Caco-2 (cell line): ENCODE data around the gene ZNF316. TPM values are rescaled to one million over a fixed set of nuclear protein-coding genes. Genes with fewer than 3 reads are reported as not detected.
A peak's percentile ranks its signal among the peaks of the same experiment; 100 is the strongest.

Source experiments
- BruUV-seq: library from RNA; stranded (reverse); fragments of 400-500 nt; replicated peaks from 2 replicates; lab custom pipeline; 2021; lab: Mats Ljungman, UMichigan
- CTCF ChIA-PET: fragments of 300-600 bp; sonication (Branson Sonifier 250); formaldehyde crosslinking; loops from one replicate; lab custom pipeline; 2022; ENCODE audit warnings: antibody characterized with exemption; lab: Charles Lee
- POLR2A ChIA-PET: fragments of 300-600 bp; sonication (Branson Sonifier 250); formaldehyde crosslinking; loops from one replicate; lab custom pipeline; 2022; ENCODE audit warnings: antibody characterized with exemption; lab: Charles Lee
- DNase-seq, 2 experiments: peaks; one replicate each; pipeline versions ENCODE4 v3.0.0 to v3.0.0-alpha.2; 2020 to 2022
- H3K27me3 ChIP-seq: replicated peaks from 2 replicates; pipeline ENCODE4 v1.6.0; 2011; ENCODE audit warnings: low read length; ENCODE audit not compliant: control insufficient read depth, insufficient read depth
- H3K36me3 ChIP-seq: 2 replicates; pipeline ENCODE4 v1.5.1; 2011; ENCODE audit warnings: low read length; ENCODE audit not compliant: control insufficient read depth, insufficient read depth
- H3K4me1 ChIP-seq: fragments of 250-450 bp; sonication (Bioruptor Pico); 2 replicates; pipeline ENCODE4 v1.5.1; 2020; ENCODE audit warnings: mild to moderate bottlenecking
- H3K4me3 ChIP-seq: 2 replicates; pipeline ENCODE4 v1.5.1; 2011; ENCODE audit warnings: low read depth, mild to moderate bottlenecking, control low read depth, low read length
- H3K9me3 ChIP-seq: fragments of 250-450 bp; sonication (Bioruptor Pico); 2 replicates; pipeline ENCODE4 v1.5.1; 2020; ENCODE audit warnings: mild to moderate bottlenecking, moderate library complexity
- H3K27ac Mint-ChIP-seq: one replicate; pipeline ENCODE4 v1.8.0; 2022; ENCODE audit warnings: mixed read lengths; ENCODE audit not compliant: unreplicated experiment
- H3K27me3 Mint-ChIP-seq: one replicate; pipeline ENCODE4 v1.8.0; 2022; ENCODE audit warnings: mixed read lengths; ENCODE audit not compliant: insufficient read depth, unreplicated experiment
- H3K36me3 Mint-ChIP-seq: one replicate; pipeline ENCODE4 v1.8.0; 2022; ENCODE audit warnings: mild to moderate bottlenecking, mixed read lengths; ENCODE audit not compliant: insufficient read depth, unreplicated experiment
- H3K4me1 Mint-ChIP-seq: one replicate; pipeline ENCODE4 v1.8.0; 2022; ENCODE audit warnings: low read depth, mixed read lengths; ENCODE audit not compliant: unreplicated experiment
- H3K4me3 Mint-ChIP-seq: one replicate; pipeline ENCODE4 v1.8.0; 2022; ENCODE audit warnings: mild to moderate bottlenecking, moderate library complexity, mixed read lengths; ENCODE audit not compliant: unreplicated experiment
- H3K9me3 Mint-ChIP-seq: one replicate; pipeline ENCODE4 v1.8.0; 2022; ENCODE audit warnings: mixed read lengths; ENCODE audit not compliant: unreplicated experiment
- CTCF ChIP-seq, 2 experiments: fragments of 200-600 bp in 1 of 2; IDR thresholded peaks; 1 replicate in 1 of 2; 2 replicates in 1 of 2; pipeline versions ENCODE4 v1.5.1 to v1.8.0; 2011 to 2022; ENCODE audit warnings: antibody characterized with exemption in 1 of 2, control low read depth in 1 of 2, inconsistent platforms in 1 of 2, low read depth in 1 of 2, low read length in 1 of 2, mild to moderate bottlenecking in 1 of 2, moderate library complexity in 1 of 2; ENCODE audit not compliant: insufficient read depth in 1 of 2, severe bottlenecking in 1 of 2, unreplicated experiment in 1 of 2
- intact Hi-C: fragments of 100-400 bp; cut with micrococcal nuclease; formaldehyde crosslinking; loops from one replicate; pipeline ENCODE4 v1.10.0; 2022; ENCODE audit not compliant: unreplicated experiment
- total RNA-seq: library from RNA; stranded (reverse); gene quantifications from 2 replicates; pipeline ENCODE4 v1.2.3, GENCODE V29; 2022

The ZNF316 gene
- total RNA-seq, 1 experiment from 2014 or later = 34.3 TPM

DNA sequence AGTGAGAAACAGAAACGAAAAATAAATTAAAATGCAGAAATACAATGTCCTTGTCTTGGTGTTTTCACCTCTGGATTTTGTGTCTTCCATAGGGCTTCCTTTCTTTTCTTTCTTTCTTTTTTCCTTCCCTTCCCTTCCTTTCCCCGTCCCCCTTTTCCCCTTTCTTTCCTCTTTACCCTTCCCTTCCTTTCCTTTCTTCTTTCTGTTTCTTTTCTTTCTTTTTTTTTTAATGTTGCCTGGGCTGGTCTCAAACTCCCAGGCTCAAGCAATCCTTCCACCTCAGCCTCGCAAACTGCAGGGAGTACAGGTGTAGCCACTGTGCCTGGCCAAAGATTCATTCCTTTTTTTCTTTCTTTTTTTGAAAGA lies 12.9 kb upstream of the ZNF316 start:
- H3K4me1 ChIP-seq = no peaks in the 10 kb centered on the region
- intact Hi-C loops = no loop called here
- no peak overlapping the region for H3K27ac Mint-ChIP-seq
- H3K27me3 Mint-ChIP-seq = no peaks in the 10 kb centered on the region
- H3K36me3 Mint-ChIP-seq = no peaks in the 10 kb centered on the region
- TF ChIP-seq CTCF (IDR thresholded peaks at IDR 0.05; ENCODE audit: insufficient read depth in 1 of 2, low read depth in 1 of 2, low read length in 1 of 2, severe bottlenecking in 1 of 2, unreplicated experiment in 1 of 2) = no peak
- no peak overlapping the region for H3K4me3 Mint-ChIP-seq
- no peaks in the 10 kb centered on the region; the same call in 1 of the 2 replicates for H3K36me3 ChIP-seq
- BruUV-seq = no TSS peak
- H3K9me3 Mint-ChIP-seq = no peaks in the 10 kb centered on the region
- H3K27me3 ChIP-seq = no peaks in the 10 kb centered on the region
- H3K4me1 Mint-ChIP-seq = no peaks in the 10 kb centered on the region
- POLR2A ChIA-PET = no interaction called here
- no peak for DNase-seq
- H3K4me3 ChIP-seq = no peak overlapping the region
- H3K9me3 ChIP-seq = no peaks in the 10 kb centered on the region
- CTCF ChIA-PET = no interaction called here

DNA sequence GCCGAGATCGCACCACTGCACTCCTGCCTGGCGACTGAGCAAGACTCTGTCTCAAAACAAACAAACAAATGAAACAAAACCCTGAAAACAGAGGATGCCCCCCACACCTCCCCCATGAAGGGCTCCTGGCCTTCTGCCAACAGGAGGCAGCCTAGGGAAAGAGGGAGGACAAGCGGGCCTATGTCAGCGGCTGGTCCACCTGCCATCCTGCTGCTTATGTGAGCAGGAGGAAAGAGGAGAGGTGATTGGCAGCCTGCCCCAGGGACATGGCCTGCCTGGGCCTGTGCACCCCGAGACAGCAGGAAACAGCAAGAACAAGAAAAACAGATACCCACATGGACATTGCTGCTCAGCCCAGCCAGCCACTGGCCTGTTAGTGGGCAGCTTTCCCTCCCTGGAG lies 9.1 kb upstream of the ZNF316 start:
- no peaks in the 10 kb centered on the region for H3K9me3 Mint-ChIP-seq
- no peaks in the 10 kb centered on the region for H3K27me3 ChIP-seq
- no peaks in the 10 kb centered on the region for H3K36me3 Mint-ChIP-seq
- H3K9me3 ChIP-seq = no peaks in the 10 kb centered on the region
- H3K27me3 Mint-ChIP-seq = no peaks in the 10 kb centered on the region
- H3K36me3 ChIP-seq = no peaks in the 10 kb centered on the region; the same call in 1 of the 2 replicates
- intact Hi-C loops = no loop called here
- no TSS peak for BruUV-seq
- ChIA-PET CTCF (no interaction called here), POLR2A (no interaction called here)
- no peak overlapping the region for H3K4me3 Mint-ChIP-seq
- H3K4me1 ChIP-seq = peaks cover 7% of the 10 kb centered on the region; the same call in 1 of the 2 replicates
- H3K4me1 Mint-ChIP-seq = no peaks in the 10 kb centered on the region
- no peak for DNase-seq
- no peak overlapping the region for H3K4me3 ChIP-seq
- TF ChIP-seq CTCF (IDR thresholded peaks at IDR 0.05; ENCODE audit: insufficient read depth in 1 of 2, low read depth in 1 of 2, low read length in 1 of 2, severe bottlenecking in 1 of 2, unreplicated experiment in 1 of 2) = no peak
- H3K27ac Mint-ChIP-seq = no peak overlapping the region

DNA sequence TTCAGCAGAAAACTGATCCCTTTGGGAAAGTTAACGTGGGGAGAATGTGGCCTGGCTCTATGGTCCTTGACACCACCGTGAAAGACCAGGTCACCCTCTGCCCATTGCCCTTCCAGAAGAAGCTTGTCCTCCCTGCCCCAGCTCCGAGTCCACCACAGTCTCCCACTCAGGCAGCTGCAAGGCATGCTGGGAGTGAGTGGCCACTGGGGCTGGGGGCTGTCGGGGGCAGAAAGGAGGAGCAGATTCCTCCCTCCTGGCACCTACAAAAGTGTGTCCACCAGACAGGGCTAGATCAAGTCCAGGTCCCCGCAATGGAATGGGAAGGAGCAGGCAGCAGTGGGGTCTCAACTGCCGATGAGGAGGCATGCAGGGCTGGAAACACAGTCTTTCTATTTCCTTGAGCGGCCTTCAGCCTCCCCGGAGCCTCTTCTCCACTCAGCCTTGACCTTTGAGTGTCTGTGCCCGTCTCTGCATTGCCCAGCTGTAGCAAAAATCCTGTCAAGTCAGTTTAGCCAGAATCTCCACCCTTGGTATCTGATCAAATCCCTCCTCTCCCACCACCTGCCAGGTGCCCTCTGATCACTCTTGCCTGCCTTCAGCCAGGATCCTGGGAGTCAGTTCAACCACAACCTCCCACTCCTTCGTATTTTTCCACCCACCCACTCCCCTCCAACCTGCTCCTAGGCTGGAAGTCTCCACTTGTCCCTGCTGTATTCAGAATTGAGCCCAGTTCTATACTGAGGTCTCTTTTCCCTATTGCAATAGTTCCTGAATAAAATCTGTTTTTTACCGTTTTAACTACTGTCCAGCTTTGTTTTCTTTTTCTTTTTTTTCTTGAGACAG lies 6.9 kb upstream of the ZNF316 start:
- H3K9me3 Mint-ChIP-seq = no peaks in the 10 kb centered on the region
- no peaks in the 10 kb centered on the region for H3K36me3 Mint-ChIP-seq
- CTCF ChIA-PET = interaction anchor here (0.6 kb wide), 1 partner anchor 83 kb away, joined by 3 read pairs; no protein-coding TSS in a partner anchor
- H3K9me3 ChIP-seq = no peaks in the 10 kb centered on the region
- H3K4me3 ChIP-seq = no peak overlapping the region
- no peak overlapping the region for H3K27ac Mint-ChIP-seq
- DNase-seq = peak in 1 of 2 experiments; percentile 18
- no peaks in the 10 kb centered on the region for H3K4me1 Mint-ChIP-seq
- peaks cover 7% of the 10 kb centered on the region; the same call in 1 of the 2 replicates for H3K4me1 ChIP-seq
- intact Hi-C loops = no loop called here
- no peaks in the 10 kb centered on the region for H3K27me3 Mint-ChIP-seq
- H3K4me3 Mint-ChIP-seq = no peak overlapping the region
- BruUV-seq = no TSS peak
- TF ChIP-seq CTCF (IDR thresholded peaks at IDR 0.05; ENCODE audit: insufficient read depth in 1 of 2, low read depth in 1 of 2, low read length in 1 of 2, severe bottlenecking in 1 of 2, unreplicated experiment in 1 of 2) = no peak
- no peaks in the 10 kb centered on the region for H3K36me3 ChIP-seq
- no peaks in the 10 kb centered on the region for H3K27me3 ChIP-seq
- POLR2A ChIA-PET = no interaction called here
